A673 (cell line): Measurements from ENCODE around the gene MAP3K13.

Experiments
- EZH2 ChIP-seq: fragments of 200-600 bp; sonication (generic); IDR thresholded peaks from 2 replicates; pipeline ENCODE4 v1.6.1; 2017; ENCODE audit warnings: borderline replicate concordance, low read depth, mild to moderate bottlenecking, mixed read lengths, antibody characterized with exemption, low read length; ENCODE audit not compliant: poor library complexity, severe bottlenecking
- TF ChIP-seq, protein P1 (sequence below): fragments of 300-800, 200-600 bp; sonication (generic); conservative IDR thresholded peaks from 2 replicates; pipeline ENCODE4 v1.5.1; 2017; ENCODE audit warnings: low read depth, mild to moderate bottlenecking, antibody characterized with exemption, low read length, moderate library complexity, mixed read lengths

DNA sequence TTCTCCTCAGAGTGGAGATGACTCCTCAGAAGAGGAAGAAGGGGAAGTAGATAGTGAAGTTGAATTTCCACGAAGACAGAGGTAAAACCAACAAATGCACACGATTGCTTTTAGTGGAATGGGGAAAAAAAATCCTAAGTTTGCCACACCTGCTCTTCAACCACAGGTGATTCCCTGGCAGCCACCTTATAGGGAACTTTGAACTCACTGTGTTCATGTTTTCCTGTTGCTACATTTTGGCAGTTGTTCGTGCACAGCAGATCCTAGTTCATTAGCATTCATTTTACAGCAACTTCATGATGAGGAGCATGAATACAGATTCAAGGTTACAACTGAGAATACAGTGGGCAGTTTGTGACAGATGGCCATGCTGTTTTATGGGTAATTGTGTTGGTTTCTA lies 114.4 kb downstream of the MAP3K13 start:
- TF ChIP-seq, protein P1, sequence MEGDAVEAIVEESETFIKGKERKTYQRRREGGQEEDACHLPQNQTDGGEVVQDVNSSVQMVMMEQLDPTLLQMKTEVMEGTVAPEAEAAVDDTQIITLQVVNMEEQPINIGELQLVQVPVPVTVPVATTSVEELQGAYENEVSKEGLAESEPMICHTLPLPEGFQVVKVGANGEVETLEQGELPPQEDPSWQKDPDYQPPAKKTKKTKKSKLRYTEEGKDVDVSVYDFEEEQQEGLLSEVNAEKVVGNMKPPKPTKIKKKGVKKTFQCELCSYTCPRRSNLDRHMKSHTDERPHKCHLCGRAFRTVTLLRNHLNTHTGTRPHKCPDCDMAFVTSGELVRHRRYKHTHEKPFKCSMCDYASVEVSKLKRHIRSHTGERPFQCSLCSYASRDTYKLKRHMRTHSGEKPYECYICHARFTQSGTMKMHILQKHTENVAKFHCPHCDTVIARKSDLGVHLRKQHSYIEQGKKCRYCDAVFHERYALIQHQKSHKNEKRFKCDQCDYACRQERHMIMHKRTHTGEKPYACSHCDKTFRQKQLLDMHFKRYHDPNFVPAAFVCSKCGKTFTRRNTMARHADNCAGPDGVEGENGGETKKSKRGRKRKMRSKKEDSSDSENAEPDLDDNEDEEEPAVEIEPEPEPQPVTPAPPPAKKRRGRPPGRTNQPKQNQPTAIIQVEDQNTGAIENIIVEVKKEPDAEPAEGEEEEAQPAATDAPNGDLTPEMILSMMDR, result no peak
- no peak for TF ChIP-seq EZH2
